MM.1S (cell line): ENCODE measurements around the gene POLR2C.

Experiments used
- DNase-seq: peaks from one replicate; pipeline ENCODE4 v3.0.0-alpha.2; 2015
- H2AFZ ChIP-seq: fragments of 300-600 bp; sonication (generic); 2 replicates; pipeline ENCODE4 v1.6.0; 2016; ENCODE audit warnings: antibody characterized with exemption, low read length
- H3F3A ChIP-seq: fragments of 300-600 bp; sonication (generic); 2 replicates; pipeline ENCODE4 v1.6.1; 2016; ENCODE audit warnings: mild to moderate bottlenecking, antibody characterized with exemption, low read length, moderate library complexity, mixed read lengths; ENCODE audit not compliant: insufficient read depth
- H3K27ac ChIP-seq: fragments of 300-600 bp; sonication (generic); 2 replicates; pipeline ENCODE4 v1.5.1; 2016; ENCODE audit warnings: mild to moderate bottlenecking, low read length
- H3K27me3 ChIP-seq: fragments of 300-600 bp; sonication (generic); replicated peaks from 2 replicates; pipeline ENCODE4 v1.6.0; 2016; ENCODE audit warnings: low read length; ENCODE audit not compliant: insufficient read depth
- H3K36me3 ChIP-seq: fragments of 300-600 bp; sonication (generic); replicated peaks from 2 replicates; pipeline ENCODE4 v1.6.1; 2016; ENCODE audit warnings: mild to moderate bottlenecking, low read length, mixed read lengths; ENCODE audit not compliant: insufficient read depth
- H3K4me1 ChIP-seq: fragments of 300-600 bp; sonication (generic); 2 replicates; pipeline ENCODE4 v1.6.1; 2016; ENCODE audit warnings: low read length, mixed read lengths
- H3K4me2 ChIP-seq: fragments of 300-600 bp; sonication (generic); 2 replicates; pipeline ENCODE4 v1.6.0; 2016; ENCODE audit warnings: low read depth, low read length
- H3K4me3 ChIP-seq: fragments of 300-600 bp; sonication (generic); 2 replicates; pipeline ENCODE4 v1.5.1; 2016; ENCODE audit warnings: low read length, mixed read lengths
- H3K79me2 ChIP-seq: fragments of 300-600 bp; sonication (generic); 2 replicates; pipeline ENCODE4 v1.6.1; 2016; ENCODE audit warnings: mixed run types, low read length, mixed read lengths
- H3K9ac ChIP-seq: fragments of 300-600 bp; sonication (generic); 2 replicates; pipeline ENCODE4 v1.6.1; 2016; ENCODE audit warnings: low read length, mixed read lengths
- H3K9me2 ChIP-seq: fragments of 300-600 bp; sonication (generic); replicated peaks from 2 replicates; pipeline ENCODE4 v1.6.1; 2016; ENCODE audit warnings: mild to moderate bottlenecking, low read length, mixed read lengths; ENCODE audit not compliant: insufficient read depth
- H3K9me3 ChIP-seq: fragments of 300-600 bp; sonication (generic); replicated peaks from 2 replicates; pipeline ENCODE4 v1.6.1; 2016; ENCODE audit warnings: mild to moderate bottlenecking, low read length, mixed read lengths; ENCODE audit not compliant: insufficient read depth
- H4K20me1 ChIP-seq: fragments of 300-600 bp; sonication (generic); 2 replicates; pipeline ENCODE4 v1.6.1; 2016; ENCODE audit warnings: mild to moderate bottlenecking, low read length, moderate library complexity, mixed read lengths; ENCODE audit not compliant: insufficient read depth
- EZH2 ChIP-seq: fragments of 300-600 bp; sonication (generic); optimal IDR thresholded peaks from 2 replicates; pipeline ENCODE3; 2017; ENCODE audit warnings: low read depth, mild to moderate bottlenecking, antibody characterized with exemption, low read length, mixed read lengths
- EZH2phosphoT487 ChIP-seq: fragments of 300-600 bp; sonication (generic); IDR thresholded peaks from 2 replicates; pipeline ENCODE4 v1.6.1; 2018; ENCODE audit warnings: antibody characterized with exemption, low read length
- TF ChIP-seq, protein P1 (sequence below): fragments of 300-600 bp; sonication (generic); IDR thresholded peaks from 2 replicates; pipeline ENCODE4 v1.5.1; 2016; ENCODE audit warnings: antibody characterized with exemption, low read length, mixed read lengths

Gene POLR2C

DNA sequence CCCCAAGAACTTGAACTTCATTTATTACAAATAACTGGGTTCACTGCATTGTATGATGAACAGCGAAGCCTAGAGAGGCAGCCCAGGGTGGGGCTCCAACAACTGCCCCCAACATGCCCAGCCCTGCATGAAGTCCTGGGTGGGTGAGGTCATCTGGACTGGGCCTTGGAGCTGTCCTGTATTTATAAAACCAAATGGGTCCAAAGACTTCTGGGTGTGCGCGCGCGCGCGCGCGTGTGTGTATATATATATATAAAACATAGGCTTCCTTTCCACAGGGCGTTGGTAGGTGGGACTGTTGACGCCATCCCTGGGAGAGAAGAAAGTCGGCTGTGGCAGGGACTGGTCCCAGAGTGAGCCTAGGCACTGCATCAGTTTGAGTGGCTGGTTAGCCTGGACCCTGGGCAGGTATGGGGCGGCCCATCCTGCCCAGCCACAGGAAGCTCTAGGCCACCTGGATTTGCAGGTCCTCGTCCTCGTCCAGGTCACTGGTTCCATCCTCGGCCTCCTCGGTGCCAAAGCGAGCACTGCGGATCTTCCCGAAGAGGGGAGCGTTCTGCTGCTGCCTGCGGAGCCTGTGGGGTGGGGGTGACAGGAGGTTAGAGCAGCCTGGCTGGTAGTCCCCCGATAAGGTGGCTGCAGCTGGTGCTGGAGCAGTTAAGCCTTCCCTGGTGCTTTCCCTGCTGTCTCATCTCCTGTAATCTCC is 50.0 kb downstream of the POLR2C start:
- Histone ChIP-seq H3K36me3 (no peaks in the 10 kb centered on the region), H4K20me1 (no peaks in the 10 kb centered on the region), H3K9me3 (no peaks in the 10 kb centered on the region), H3K79me2 (no peaks in the 10 kb centered on the region), H3K4me2 (no peak overlapping the region), H3K9me2 (no peaks in the 10 kb centered on the region), H3K4me1 (no peaks in the 10 kb centered on the region), H3K4me3 (no peak overlapping the region), H3K27me3 (no peaks in the 10 kb centered on the region), H3K27ac (no peak overlapping the region), H3K9ac (no peak overlapping the region), H2AFZ (no peak overlapping the region), H3F3A (no peaks in the 10 kb centered on the region)
- TF ChIP-seq, protein P1, sequence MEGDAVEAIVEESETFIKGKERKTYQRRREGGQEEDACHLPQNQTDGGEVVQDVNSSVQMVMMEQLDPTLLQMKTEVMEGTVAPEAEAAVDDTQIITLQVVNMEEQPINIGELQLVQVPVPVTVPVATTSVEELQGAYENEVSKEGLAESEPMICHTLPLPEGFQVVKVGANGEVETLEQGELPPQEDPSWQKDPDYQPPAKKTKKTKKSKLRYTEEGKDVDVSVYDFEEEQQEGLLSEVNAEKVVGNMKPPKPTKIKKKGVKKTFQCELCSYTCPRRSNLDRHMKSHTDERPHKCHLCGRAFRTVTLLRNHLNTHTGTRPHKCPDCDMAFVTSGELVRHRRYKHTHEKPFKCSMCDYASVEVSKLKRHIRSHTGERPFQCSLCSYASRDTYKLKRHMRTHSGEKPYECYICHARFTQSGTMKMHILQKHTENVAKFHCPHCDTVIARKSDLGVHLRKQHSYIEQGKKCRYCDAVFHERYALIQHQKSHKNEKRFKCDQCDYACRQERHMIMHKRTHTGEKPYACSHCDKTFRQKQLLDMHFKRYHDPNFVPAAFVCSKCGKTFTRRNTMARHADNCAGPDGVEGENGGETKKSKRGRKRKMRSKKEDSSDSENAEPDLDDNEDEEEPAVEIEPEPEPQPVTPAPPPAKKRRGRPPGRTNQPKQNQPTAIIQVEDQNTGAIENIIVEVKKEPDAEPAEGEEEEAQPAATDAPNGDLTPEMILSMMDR, result no peak
- TF ChIP-seq EZH2phosphoT487 (no peak), EZH2 (no peak)
- DNase-seq, result no peak

DNA sequence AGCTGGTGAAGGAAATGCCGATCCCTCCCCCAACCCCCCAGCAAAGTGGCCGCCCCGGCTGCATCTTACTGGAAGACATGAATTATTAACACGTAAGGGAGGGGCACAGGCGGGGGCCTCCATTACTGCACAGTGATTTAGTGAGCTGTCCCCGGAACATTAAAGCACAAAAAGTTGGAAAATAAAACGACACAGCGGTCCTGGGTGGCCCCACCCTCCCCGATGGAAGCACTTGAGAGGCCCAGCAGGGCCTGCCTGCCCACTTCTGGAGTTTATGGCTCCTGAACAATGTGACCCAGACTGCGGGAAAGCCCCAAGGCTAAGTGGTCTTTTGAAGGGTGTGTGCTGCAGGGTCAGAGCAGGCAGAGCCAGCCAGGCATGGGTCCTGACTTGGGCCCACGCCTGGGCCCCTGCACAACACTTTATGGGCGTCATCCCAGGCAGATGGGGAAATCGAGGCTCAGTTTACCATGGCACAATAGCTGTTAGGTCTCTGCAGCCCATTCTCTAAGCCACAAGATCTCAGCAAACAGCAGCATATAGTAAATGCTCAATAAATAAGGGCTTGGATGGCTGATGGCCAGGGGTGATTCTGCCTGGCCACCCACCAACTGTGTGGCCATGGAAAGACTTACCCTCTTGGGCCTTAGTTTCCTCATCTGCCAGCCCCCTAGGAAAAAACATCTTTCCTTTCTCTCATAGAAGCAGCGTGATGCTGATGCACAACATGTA is 51.1 kb downstream of the POLR2C start:
- TF ChIP-seq, protein P1, result no peak
- no peak for TF ChIP-seq EZH2
- TF ChIP-seq EZH2phosphoT487, result no peak
- no peaks in the 10 kb centered on the region for H3K4me1 ChIP-seq
- no peak for DNase-seq
- H3K9me3 ChIP-seq, result no peaks in the 10 kb centered on the region
- H3K27ac ChIP-seq, result no peak overlapping the region
- no peaks in the 10 kb centered on the region for H4K20me1 ChIP-seq
- H3K36me3 ChIP-seq, result no peaks in the 10 kb centered on the region
- H3K79me2 ChIP-seq, result no peaks in the 10 kb centered on the region
- no peaks in the 10 kb centered on the region for H3K9me2 ChIP-seq
- H3K4me2 ChIP-seq, result no peak overlapping the region
- H3K27me3 ChIP-seq, result no peaks in the 10 kb centered on the region
- no peak overlapping the region for H3K4me3 ChIP-seq
- no peak overlapping the region for H2AFZ ChIP-seq
- H3K9ac ChIP-seq, result no peak overlapping the region
- H3F3A ChIP-seq, result no peaks in the 10 kb centered on the region

GRCh38 chr16:57514371-57514770 is 51.9 kb downstream of the POLR2C start:
- Histone ChIP-seq H3K9me2 (no peaks in the 10 kb centered on the region), H4K20me1 (no peaks in the 10 kb centered on the region), H3K4me3 (no peak overlapping the region), H3K9me3 (no peaks in the 10 kb centered on the region), H3K4me1 (no peaks in the 10 kb centered on the region), H3K27me3 (no peaks in the 10 kb centered on the region), H3K9ac (no peak overlapping the region), H3K4me2 (no peak overlapping the region), H3K79me2 (no peaks in the 10 kb centered on the region), H3F3A (no peaks in the 10 kb centered on the region), H3K36me3 (no peaks in the 10 kb centered on the region), H3K27ac (no peak overlapping the region), H2AFZ (no peak overlapping the region)
- TF ChIP-seq, protein P1, result no peak
- TF ChIP-seq EZH2phosphoT487, result no peak
- TF ChIP-seq EZH2, result no peak
- no peak for DNase-seq
